Activated T-helper 1 cell treated with anti-CD3 and anti-CD28 coated beads, Interleukin-12 subunit alpha, Interleukin-12 subunit beta, Interleukin-2, Interleukin-4 antibody, amounts not matched to agents 30 ng/mL and 10 ng/mL and 1 ng/mL, durations not matched to agents 14 hours and 24 hours and 36 hours (primary cell): ENCODE measurements around the gene PLLP. TPM values are rescaled to one million over a fixed set of nuclear protein-coding genes. Genes with fewer than 3 reads are reported as not detected.

Experiments
- DNase-seq: peaks from one replicate; pipeline ENCODE4 v3.0.0; 2021; ENCODE audit warnings: low spot score
- H3K27ac Mint-ChIP-seq: one replicate; pipeline ENCODE4 v1.8.0; 2021; ENCODE audit warnings: mild to moderate bottlenecking, mixed read lengths
- H3K27me3 Mint-ChIP-seq: one replicate; pipeline ENCODE4 v1.8.0; 2022; ENCODE audit warnings: mild to moderate bottlenecking, moderate library complexity, mixed read lengths; ENCODE audit not compliant: insufficient read depth
- H3K36me3 Mint-ChIP-seq: one replicate; pipeline ENCODE4 v1.8.0; 2021; ENCODE audit warnings: low read depth, mixed read lengths
- H3K4me1 Mint-ChIP-seq: one replicate; pipeline ENCODE4 v1.8.0; 2021; ENCODE audit warnings: low read depth, mixed read lengths
- H3K4me3 Mint-ChIP-seq: one replicate; pipeline ENCODE4 v1.8.0; 2021; ENCODE audit warnings: mild to moderate bottlenecking, moderate library complexity, mixed read lengths
- H3K9me3 Mint-ChIP-seq: one replicate; pipeline ENCODE4 v1.8.0; 2021; ENCODE audit warnings: mixed read lengths
- intact Hi-C: fragments of 100-400 bp; cut with micrococcal nuclease; formaldehyde crosslinking; loops from one replicate; pipeline ENCODE4 v1.15.1; 2024
- total RNA-seq: library from RNA; stranded (reverse); gene quantifications from 2 replicates; pipeline ENCODE4 v1.2.3, GENCODE V29; 2022

Gene PLLP
- total RNA-seq, 1 donor from 2014 or later: 0.26 TPM

- Mint-ChIP-seq H3K4me3 (no peak overlapping the region), H3K27me3 (no peaks in the 10 kb centered on the region), H3K9me3 (no peaks in the 10 kb centered on the region), H3K27ac (no peak overlapping the region), H3K36me3 (peaks cover 25% of the 10 kb centered on the region), H3K4me1 (no peaks in the 10 kb centered on the region)
- no peak for DNase-seq
- intact Hi-C loops: no loop called here
Measured at GRCh38 chr16:57252148-57252721, 32.2 kb downstream of the PLLP start.

- no peaks in the 10 kb centered on the region for H3K27me3 Mint-ChIP-seq
- no peaks in the 10 kb centered on the region for H3K9me3 Mint-ChIP-seq
- H3K27ac Mint-ChIP-seq: no peak overlapping the region
- intact Hi-C loops: no loop called here
- H3K4me1 Mint-ChIP-seq: no peaks in the 10 kb centered on the region
- DNase-seq: no peak
- no peak overlapping the region for H3K4me3 Mint-ChIP-seq
- peaks cover 25% of the 10 kb centered on the region for H3K36me3 Mint-ChIP-seq
Measured at GRCh38 chr16:57251352-57251751, 33.1 kb downstream of the PLLP start.

GRCh38 chr16:57245472-57246113, 38.9 kb downstream of the PLLP start:
- Mint-ChIP-seq H3K36me3 (peaks cover 17% of the 10 kb centered on the region), H3K4me3 (peak overlapping the region; percentile 82), H3K4me1 (peaks cover 18% of the 10 kb centered on the region), H3K27ac (peak overlapping the region; percentile 23), H3K27me3 (no peaks in the 10 kb centered on the region), H3K9me3 (no peaks in the 10 kb centered on the region)
- intact Hi-C loops: loop anchor here (1.0 to 5.0 kb wide), 4 partner anchors 161 to 287 kb away; partner anchors contain the start of genes CIAPIN1 and COQ9
- DNase-seq: no peak

GRCh38 chr16:57244767-57245471, 39.6 kb downstream of the PLLP start, which contains the start of gene ARL2BP:
ARL2BP (plus strand) TSS chr16:57245259; CDS start chr16:57245368, 109 bp downstream.
- Mint-ChIP-seq H3K4me1 (peaks cover 18% of the 10 kb centered on the region), H3K27ac (peak within 1 kb of the TSS; percentile 82), H3K9me3 (no peaks in the 10 kb centered on the region), H3K36me3 (peaks cover 18% of the 10 kb centered on the region), H3K27me3 (no peaks in the 10 kb centered on the region), H3K4me3 (peak within 1 kb of the TSS; percentile 90)
- peak; percentile 98 for DNase-seq
- intact Hi-C loops: loop anchor here (1.0 to 5.0 kb wide), 7 partner anchors 39 to 287 kb away; partner anchors contain the start of genes CIAPIN1, COQ9, PLLP and PSME3IP1

- DNase-seq: no peak
- H3K36me3 Mint-ChIP-seq: peaks cover 14% of the 10 kb centered on the region
- H3K9me3 Mint-ChIP-seq: no peaks in the 10 kb centered on the region
- H3K27ac Mint-ChIP-seq: peak overlapping the region; percentile 82
- peaks cover 18% of the 10 kb centered on the region for H3K4me1 Mint-ChIP-seq
- intact Hi-C loops: loop anchor here (1.0 to 2.0 kb wide), 4 partner anchors 40 to 172 kb away; partner anchors contain the start of genes PLLP, PSME3IP1 and RSPRY1
- H3K4me3 Mint-ChIP-seq: peak overlapping the region; percentile 90
- no peaks in the 10 kb centered on the region for H3K27me3 Mint-ChIP-seq
Measured at GRCh38 chr16:57244463-57244766, 40.1 kb downstream of the PLLP start.

GRCh38 chr16:57242650-57243049, 41.8 kb downstream of the PLLP start:
- Mint-ChIP-seq H3K36me3 (peaks cover 25% of the 10 kb centered on the region), H3K9me3 (no peaks in the 10 kb centered on the region), H3K4me1 (peaks cover 18% of the 10 kb centered on the region), H3K27ac (no peak overlapping the region), H3K4me3 (no peak overlapping the region), H3K27me3 (no peaks in the 10 kb centered on the region)
- intact Hi-C loops: no loop called here
- DNase-seq: no peak

- H3K27ac Mint-ChIP-seq: no peak overlapping the region
- no peak for DNase-seq
- H3K4me3 Mint-ChIP-seq: no peak overlapping the region
- peaks cover 19% of the 10 kb centered on the region for H3K4me1 Mint-ChIP-seq
- H3K9me3 Mint-ChIP-seq: no peaks in the 10 kb centered on the region
- no peaks in the 10 kb centered on the region for H3K27me3 Mint-ChIP-seq
- intact Hi-C loops: no loop called here
- H3K36me3 Mint-ChIP-seq: peaks cover 25% of the 10 kb centered on the region
Measured at GRCh38 chr16:57240851-57241250, 43.6 kb downstream of the PLLP start.

GRCh38 chr16:57239107-57239506, 45.4 kb downstream of the PLLP start:
- intact Hi-C loops: no loop called here
- Mint-ChIP-seq H3K27me3 (no peaks in the 10 kb centered on the region), H3K9me3 (no peaks in the 10 kb centered on the region), H3K4me3 (no peak overlapping the region), H3K27ac (no peak overlapping the region), H3K36me3 (peaks cover 29% of the 10 kb centered on the region), H3K4me1 (peaks cover 12% of the 10 kb centered on the region)
- DNase-seq: no peak

- no peak for DNase-seq
- no peak overlapping the region for H3K4me3 Mint-ChIP-seq
- no peaks in the 10 kb centered on the region for H3K27me3 Mint-ChIP-seq
- peaks cover 32% of the 10 kb centered on the region for H3K36me3 Mint-ChIP-seq
- H3K27ac Mint-ChIP-seq: no peak overlapping the region
- H3K9me3 Mint-ChIP-seq: no peaks in the 10 kb centered on the region
- intact Hi-C loops: no loop called here
- peaks cover 11% of the 10 kb centered on the region for H3K4me1 Mint-ChIP-seq
Measured at GRCh38 chr16:57238682-57239081, 45.8 kb downstream of the PLLP start.

GRCh38 chr16:57236022-57236350, 48.5 kb downstream of the PLLP start:
- no peak for DNase-seq
- H3K27ac Mint-ChIP-seq: peak overlapping the region; percentile 11
- no peaks in the 10 kb centered on the region for H3K9me3 Mint-ChIP-seq
- peaks cover 11% of the 10 kb centered on the region for H3K4me1 Mint-ChIP-seq
- intact Hi-C loops: no loop called here
- no peak overlapping the region for H3K4me3 Mint-ChIP-seq
- no peaks in the 10 kb centered on the region for H3K27me3 Mint-ChIP-seq
- peaks cover 43% of the 10 kb centered on the region for H3K36me3 Mint-ChIP-seq

- intact Hi-C loops: no loop called here
- no peak overlapping the region for H3K27ac Mint-ChIP-seq
- no peaks in the 10 kb centered on the region for H3K9me3 Mint-ChIP-seq
- H3K27me3 Mint-ChIP-seq: no peaks in the 10 kb centered on the region
- peaks cover 11% of the 10 kb centered on the region for H3K4me1 Mint-ChIP-seq
- H3K4me3 Mint-ChIP-seq: no peak overlapping the region
- H3K36me3 Mint-ChIP-seq: peaks cover 44% of the 10 kb centered on the region
- no peak for DNase-seq
Measured at GRCh38 chr16:57235128-57236021, 49.1 kb downstream of the PLLP start.

GRCh38 chr16:57234707-57235092, 49.8 kb downstream of the PLLP start:
- intact Hi-C loops: no loop called here

More at GRCh38 chr16:57234707-57235092, 49.8 kb downstream of the PLLP start:
- no peak for DNase-seq
- Mint-ChIP-seq H3K4me1 (peaks cover 11% of the 10 kb centered on the region), H3K36me3 (peaks cover 46% of the 10 kb centered on the region), H3K27ac (no peak overlapping the region), H3K9me3 (no peaks in the 10 kb centered on the region), H3K27me3 (no peaks in the 10 kb centered on the region), H3K4me3 (no peak overlapping the region)
